Hepatocyte (in vitro differentiated cells): ENCODE data around the gene TBL3.

ENCODE experiments used
- CTCF ChIP-seq: fragments of 200-600 bp; sonication (generic); IDR thresholded peaks from 2 replicates; pipeline ENCODE4 v1.5.1; 2016; ENCODE audit warnings: antibody characterized with exemption, mild to moderate bottlenecking; ENCODE audit not compliant: poor library complexity
- EZH2 ChIP-seq: fragments of 200-600 bp; sonication (generic); IDR thresholded peaks from 2 replicates; pipeline ENCODE4 v1.6.1; 2016; ENCODE audit warnings: antibody characterized with exemption, mild to moderate bottlenecking, borderline replicate concordance
- EZH2phosphoT487 ChIP-seq: fragments of 200-600 bp; sonication (generic); IDR thresholded peaks from one replicate; pipeline ENCODE4 v1.6.1; 2018; ENCODE audit warnings: antibody characterized with exemption, mild to moderate bottlenecking, low read depth, moderate library complexity; ENCODE audit not compliant: unreplicated experiment, severe bottlenecking

- no peak for TF ChIP-seq CTCF
- TF ChIP-seq EZH2: no peak
- TF ChIP-seq EZH2phosphoT487: no peak
Observed at GRCh38 chr16:1990101-1990350, 18.2 kb downstream of the TBL3 start.
